Measurements from ENCODE around the gene EPB41L1.

DNA sequence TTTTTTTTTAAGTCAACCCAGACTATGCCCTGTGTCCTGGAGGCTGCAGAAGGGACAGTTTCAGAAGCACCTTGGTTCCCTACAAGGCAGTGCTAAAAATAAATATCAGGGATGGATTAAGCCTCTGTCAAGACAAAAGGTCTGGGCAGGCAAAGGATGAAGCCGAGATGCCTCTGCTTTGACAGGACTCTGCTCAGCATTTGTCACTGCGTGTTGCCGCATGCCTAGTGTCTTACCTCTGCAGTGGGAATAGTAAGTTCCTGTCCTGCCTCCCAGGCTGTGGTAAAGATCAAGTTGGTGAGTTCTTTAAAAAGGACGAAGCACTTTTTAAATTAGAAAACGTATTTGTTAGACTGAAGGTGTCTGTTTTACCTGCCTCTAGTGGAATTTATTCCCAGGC, 96.9 kb downstream of the EPB41L1 start:
- TF ChIP-seq, protein P1, sequence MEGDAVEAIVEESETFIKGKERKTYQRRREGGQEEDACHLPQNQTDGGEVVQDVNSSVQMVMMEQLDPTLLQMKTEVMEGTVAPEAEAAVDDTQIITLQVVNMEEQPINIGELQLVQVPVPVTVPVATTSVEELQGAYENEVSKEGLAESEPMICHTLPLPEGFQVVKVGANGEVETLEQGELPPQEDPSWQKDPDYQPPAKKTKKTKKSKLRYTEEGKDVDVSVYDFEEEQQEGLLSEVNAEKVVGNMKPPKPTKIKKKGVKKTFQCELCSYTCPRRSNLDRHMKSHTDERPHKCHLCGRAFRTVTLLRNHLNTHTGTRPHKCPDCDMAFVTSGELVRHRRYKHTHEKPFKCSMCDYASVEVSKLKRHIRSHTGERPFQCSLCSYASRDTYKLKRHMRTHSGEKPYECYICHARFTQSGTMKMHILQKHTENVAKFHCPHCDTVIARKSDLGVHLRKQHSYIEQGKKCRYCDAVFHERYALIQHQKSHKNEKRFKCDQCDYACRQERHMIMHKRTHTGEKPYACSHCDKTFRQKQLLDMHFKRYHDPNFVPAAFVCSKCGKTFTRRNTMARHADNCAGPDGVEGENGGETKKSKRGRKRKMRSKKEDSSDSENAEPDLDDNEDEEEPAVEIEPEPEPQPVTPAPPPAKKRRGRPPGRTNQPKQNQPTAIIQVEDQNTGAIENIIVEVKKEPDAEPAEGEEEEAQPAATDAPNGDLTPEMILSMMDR (IDR thresholded peaks at IDR 0.05), result no peak
- TF ChIP-seq SIN3A (IDR thresholded peaks at IDR 0.05; ENCODE audit: borderline replicate concordance, insufficient read depth, low read depth, low read length) (no peak), POLR2AphosphoS5 (IDR thresholded peaks at IDR 0.05; ENCODE audit: low read depth, low read length) (no peak)

Measured in Panc1 (cell line).